SIG-M5 (cell line): ENCODE results near the gene PRPF19.

Experiments used
- DNase-seq: peaks from one replicate; lab custom pipeline; 2025; lab: John Stamatoyannopoulos, UW

Gene PRPF19

DNA sequence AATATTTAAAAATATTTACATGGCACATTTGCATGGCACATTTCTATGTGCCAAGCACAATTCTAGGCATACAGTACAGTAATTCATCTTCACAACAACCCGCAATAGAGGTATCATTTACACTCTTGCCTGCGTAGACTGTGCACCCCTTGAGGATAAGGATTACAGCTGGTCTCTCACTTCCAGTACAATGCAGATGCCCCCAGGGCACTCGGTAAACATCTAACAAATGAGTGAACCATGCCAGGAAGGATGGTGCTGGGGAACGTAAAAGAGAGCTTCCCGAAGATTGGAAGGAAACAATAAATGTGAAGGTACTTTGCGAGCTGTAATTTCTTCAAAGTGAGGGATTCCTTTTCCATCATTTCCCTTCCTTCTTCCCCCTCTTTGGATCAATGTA, 1.3 kb downstream of the PRPF19 start:
- no peak for DNase-seq

GRCh38 chr11:60902625-60903024, 3.8 kb downstream of the PRPF19 start:
- no peak for DNase-seq

- no peak for DNase-seq
Measured at GRCh38 chr11:60900673-60901404, 5.5 kb downstream of the PRPF19 start.

- DNase-seq: no peak
Measured at GRCh38 chr11:60899977-60900376, 6.4 kb downstream of the PRPF19 start.

GRCh38 chr11:60899046-60899936, 7.1 kb downstream of the PRPF19 start:
- DNase-seq: no peak

DNA sequence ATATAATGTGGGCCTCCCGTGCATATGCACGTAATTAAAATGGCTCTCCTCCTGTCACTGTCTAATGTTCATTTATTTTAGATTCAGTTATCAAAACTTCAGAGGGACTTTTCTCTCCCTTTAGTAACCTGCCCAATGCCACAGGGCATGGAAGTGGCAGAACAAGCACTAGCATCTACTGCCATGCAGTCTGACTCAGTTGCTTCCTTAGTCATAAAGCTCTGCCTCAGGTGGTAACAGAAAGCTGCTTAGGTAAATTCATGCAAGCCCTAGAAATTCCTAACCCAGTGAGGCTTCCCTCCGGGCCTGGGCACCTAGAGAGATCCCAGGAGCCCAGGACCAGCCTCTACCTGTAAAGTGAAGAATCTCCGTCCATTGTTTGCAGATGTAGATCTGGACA, 8.9 kb downstream of the PRPF19 start:
- no peak for DNase-seq

DNA sequence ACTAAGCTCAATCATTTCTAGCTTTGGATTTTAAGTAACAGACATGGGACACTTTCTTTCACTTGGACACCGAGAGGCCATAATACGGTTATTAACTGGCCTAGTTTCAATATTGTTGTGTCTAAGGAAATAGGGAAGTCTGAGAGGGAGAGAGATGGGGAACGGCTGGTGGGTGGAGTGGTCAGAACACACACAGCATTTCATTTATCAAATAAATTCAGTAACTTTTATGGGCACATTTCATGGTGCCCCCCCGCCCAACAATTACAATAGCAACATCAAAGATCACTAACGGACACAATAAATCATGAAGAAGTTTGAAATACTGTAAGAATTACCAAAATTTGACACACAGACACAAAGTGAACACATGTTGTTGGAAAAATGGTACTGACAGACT, 10.7 kb downstream of the PRPF19 start:
- no peak for DNase-seq

GRCh38 chr11:60891103-60891741, 15.2 kb downstream of the PRPF19 start:
- no peak for DNase-seq

GRCh38 chr11:60890696-60891095, 15.7 kb downstream of the PRPF19 start:
- no peak for DNase-seq

- DNase-seq: no peak
Measured at GRCh38 chr11:60889869-60890311, 16.5 kb downstream of the PRPF19 start.

- no peak for DNase-seq
Measured at GRCh38 chr11:60887556-60887955, 18.8 kb downstream of the PRPF19 start.

DNA sequence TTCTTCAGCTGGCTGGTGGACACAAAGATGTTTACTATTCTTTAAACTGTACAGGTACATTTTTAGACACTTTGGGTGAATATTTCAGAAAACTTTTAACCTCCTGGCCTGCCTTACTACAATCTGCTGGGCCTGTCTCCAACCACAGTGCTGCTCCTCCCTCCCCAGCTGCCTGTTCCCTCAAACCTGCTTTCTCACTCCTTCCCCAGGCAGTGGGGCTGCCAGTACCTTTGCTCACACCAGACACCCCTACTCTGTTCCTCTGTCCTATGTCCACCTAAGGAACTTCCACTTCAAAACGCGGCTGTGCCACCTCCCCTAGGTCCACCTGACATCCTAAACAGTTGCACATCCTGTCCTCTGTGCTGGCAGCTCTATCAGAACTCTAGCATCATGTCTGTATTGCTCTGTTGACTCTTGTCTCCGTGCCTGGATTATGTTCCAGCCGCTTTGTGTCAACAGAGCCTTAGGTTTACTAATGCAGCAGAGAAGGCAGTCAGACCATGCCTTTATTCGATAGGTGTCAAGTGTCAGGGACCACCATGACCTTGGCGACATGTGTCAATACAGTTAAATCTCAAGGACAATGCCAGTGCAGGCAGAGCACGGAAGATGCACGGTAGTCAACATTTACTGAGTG, 25.6 kb downstream of the PRPF19 start:
- DNase-seq: no peak

GRCh38 chr11:60879971-60880588, 26.3 kb downstream of the PRPF19 start:
- no peak for DNase-seq

DNA sequence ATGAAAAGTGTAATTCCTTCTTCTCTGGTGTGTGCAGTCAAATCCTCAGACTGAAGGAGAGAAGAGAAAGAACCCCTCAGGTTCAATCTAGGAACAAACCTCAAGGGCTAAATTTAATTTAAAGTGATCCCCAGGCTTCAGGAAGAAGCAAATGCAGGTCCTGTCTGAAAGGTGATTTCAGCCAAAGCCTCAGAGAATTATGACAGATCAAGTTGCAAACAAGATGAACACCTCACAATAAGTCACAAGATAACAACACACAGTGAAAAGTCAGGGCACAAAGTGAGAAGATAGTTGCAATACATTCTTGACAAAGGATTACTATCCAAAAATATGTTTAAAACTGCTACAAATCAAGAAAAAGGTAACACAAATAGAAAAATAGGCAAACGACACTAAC, 27.3 kb downstream of the PRPF19 start:
- no peak for DNase-seq

GRCh38 chr11:60878245-60879101, 27.9 kb downstream of the PRPF19 start:
- DNase-seq: no peak

DNA sequence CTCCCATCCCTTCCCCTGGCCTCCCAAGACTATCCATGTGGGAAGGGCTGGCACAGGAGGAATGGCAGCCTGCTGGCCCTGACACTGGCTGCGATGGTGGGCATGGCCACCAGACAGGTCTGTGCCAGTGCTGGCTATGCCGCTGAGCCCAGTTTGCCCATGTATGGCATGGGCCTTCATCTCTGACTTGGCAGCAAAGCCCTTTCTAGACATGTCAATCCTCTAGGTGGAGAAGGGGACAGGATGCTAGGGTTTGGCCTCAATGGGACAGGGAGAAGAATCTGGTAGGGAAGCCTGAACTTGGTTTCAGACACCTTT, 30.3 kb downstream of the PRPF19 start:
- no peak for DNase-seq

- DNase-seq: no peak
Measured at GRCh38 chr11:60875366-60876167, 30.8 kb downstream of the PRPF19 start.

- DNase-seq: no peak
Measured at GRCh38 chr11:60874421-60875365, 31.7 kb downstream of the PRPF19 start.

- DNase-seq: no peak
Measured at GRCh38 chr11:60873533-60873932, 32.9 kb downstream of the PRPF19 start.
